SK-N-SH treated with all-trans-retinoic acid at 6 μM for 48 hours (cell line): ENCODE measurements around the gene MYH14.

Experiments
- ATAC-seq: fragments of 200-7000 bp; cut with Tn5 transposase; 3 replicates; pipeline ENCODE4 v1.9.1; 2020; ENCODE audit warnings: mild to moderate bottlenecking, moderate library complexity
- BACH2 ChIP-seq: fragments of 250-450 bp; sonication (Bioruptor Pico); IDR thresholded peaks from 2 replicates; pipeline ENCODE4 v1.9.0; 2021; ENCODE audit warnings: mild to moderate bottlenecking, borderline replicate concordance
- CSDC2 ChIP-seq: fragments of 250-450 bp; sonication (Bioruptor Pico); IDR thresholded peaks from 2 replicates; pipeline ENCODE4 v1.5.0; 2020; ENCODE audit warnings: mild to moderate bottlenecking, moderate library complexity
- ESRRG ChIP-seq: fragments of 250-450 bp; sonication (Bioruptor Pico); IDR thresholded peaks from 2 replicates; pipeline ENCODE4 v1.6.1; 2021; ENCODE audit warnings: mild to moderate bottlenecking
- ISL1 ChIP-seq: fragments of 250-450 bp; sonication (Bioruptor Pico); IDR thresholded peaks from 2 replicates; pipeline ENCODE4 v2.1.2; 2022; ENCODE audit warnings: mild to moderate bottlenecking, moderate library complexity
- OSR1 ChIP-seq: fragments of 250-450 bp; sonication (Bioruptor Pico); IDR thresholded peaks from 2 replicates; pipeline ENCODE4 v1.8.0; 2022; ENCODE audit warnings: moderate library complexity, mild to moderate bottlenecking, inconsistent platforms
- RARB ChIP-seq: fragments of 250-450 bp; sonication (Bioruptor Pico); IDR thresholded peaks from 2 replicates; pipeline ENCODE4 v1.8.0; 2021; ENCODE audit warnings: mild to moderate bottlenecking, moderate library complexity
- SNAI2 ChIP-seq: fragments of 250-450 bp; sonication (Bioruptor Pico); IDR thresholded peaks from 2 replicates; pipeline ENCODE4 v1.5.0; 2020; ENCODE audit warnings: mild to moderate bottlenecking, moderate library complexity
- TOX ChIP-seq: fragments of 250-450 bp; sonication (Bioruptor Pico); IDR thresholded peaks from 2 replicates; pipeline ENCODE4 v1.8.0; 2021; ENCODE audit warnings: mild to moderate bottlenecking, moderate library complexity, borderline replicate concordance
- ZC3H10 ChIP-seq: fragments of 250-450 bp; sonication (Bioruptor Pico); IDR thresholded peaks from 2 replicates; pipeline ENCODE4 v1.5.1; 2021; ENCODE audit warnings: mild to moderate bottlenecking, moderate library complexity
- ZFP30 ChIP-seq: fragments of 450-650 bp; formaldehyde crosslinking; IDR thresholded peaks from 2 replicates; pipeline ENCODE4 v1.5.0; 2022; ENCODE audit warnings: mild to moderate bottlenecking, moderate library complexity
- ZNF565 ChIP-seq: fragments of 450-650 bp; formaldehyde crosslinking; conservative IDR thresholded peaks from 2 replicates; pipeline ENCODE4 v1.5.0; 2020; ENCODE audit warnings: low read depth, mild to moderate bottlenecking, moderate library complexity
- ZNF70 ChIP-seq: fragments of 450-650 bp; formaldehyde crosslinking; IDR thresholded peaks from 2 replicates; pipeline ENCODE4 v1.5.0; 2020; ENCODE audit warnings: mild to moderate bottlenecking, moderate library complexity
- ZNF8 ChIP-seq: fragments of 450-650 bp; formaldehyde crosslinking; IDR thresholded peaks from 2 replicates; pipeline ENCODE4 v1.5.0; 2020; ENCODE audit warnings: mild to moderate bottlenecking, moderate library complexity
- TF ChIP-seq, protein P1 (sequence below): fragments of 250-450 bp; sonication (Bioruptor Pico); IDR thresholded peaks from 2 replicates; pipeline ENCODE4 v1.8.0; 2020; ENCODE audit warnings: mild to moderate bottlenecking, moderate library complexity, borderline replicate concordance
- TF ChIP-seq, protein P2 (sequence below): fragments of 250-450 bp; sonication (Bioruptor Pico); IDR thresholded peaks from 2 replicates; pipeline ENCODE4 v1.5.1; 2021; ENCODE audit warnings: mild to moderate bottlenecking, moderate library complexity
- TF ChIP-seq, protein P3 (sequence below): fragments of 250-450 bp; sonication (Bioruptor Pico); IDR thresholded peaks from 2 replicates; pipeline ENCODE4 v1.5.0; 2020; ENCODE audit warnings: mild to moderate bottlenecking, moderate library complexity

MYH14 gene

GRCh38 chr19:50162988-50163387 lies 40.4 kb upstream of the MYH14 start, which contains the start of gene IZUMO2 (continued):
- TF ChIP-seq, protein P1, sequence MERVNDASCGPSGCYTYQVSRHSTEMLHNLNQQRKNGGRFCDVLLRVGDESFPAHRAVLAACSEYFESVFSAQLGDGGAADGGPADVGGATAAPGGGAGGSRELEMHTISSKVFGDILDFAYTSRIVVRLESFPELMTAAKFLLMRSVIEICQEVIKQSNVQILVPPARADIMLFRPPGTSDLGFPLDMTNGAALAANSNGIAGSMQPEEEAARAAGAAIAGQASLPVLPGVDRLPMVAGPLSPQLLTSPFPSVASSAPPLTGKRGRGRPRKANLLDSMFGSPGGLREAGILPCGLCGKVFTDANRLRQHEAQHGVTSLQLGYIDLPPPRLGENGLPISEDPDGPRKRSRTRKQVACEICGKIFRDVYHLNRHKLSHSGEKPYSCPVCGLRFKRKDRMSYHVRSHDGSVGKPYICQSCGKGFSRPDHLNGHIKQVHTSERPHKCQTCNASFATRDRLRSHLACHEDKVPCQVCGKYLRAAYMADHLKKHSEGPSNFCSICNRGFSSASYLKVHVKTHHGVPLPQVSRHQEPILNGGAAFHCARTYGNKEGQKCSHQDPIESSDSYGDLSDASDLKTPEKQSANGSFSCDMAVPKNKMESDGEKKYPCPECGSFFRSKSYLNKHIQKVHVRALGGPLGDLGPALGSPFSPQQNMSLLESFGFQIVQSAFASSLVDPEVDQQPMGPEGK (CRISPR knock-in tag): no peak
- TF ChIP-seq ZNF565: no peak
- TF ChIP-seq, all 23 proteins: peak for 0

- ATAC-seq: no peak
- TF ChIP-seq ZNF70 (CRISPR knock-in tag): no peak
- TF ChIP-seq ZNF8: no peak
- no peak for TF ChIP-seq RARB (CRISPR knock-in tag)
- no peak for TF ChIP-seq ESRRG
- TF ChIP-seq, protein P2, sequence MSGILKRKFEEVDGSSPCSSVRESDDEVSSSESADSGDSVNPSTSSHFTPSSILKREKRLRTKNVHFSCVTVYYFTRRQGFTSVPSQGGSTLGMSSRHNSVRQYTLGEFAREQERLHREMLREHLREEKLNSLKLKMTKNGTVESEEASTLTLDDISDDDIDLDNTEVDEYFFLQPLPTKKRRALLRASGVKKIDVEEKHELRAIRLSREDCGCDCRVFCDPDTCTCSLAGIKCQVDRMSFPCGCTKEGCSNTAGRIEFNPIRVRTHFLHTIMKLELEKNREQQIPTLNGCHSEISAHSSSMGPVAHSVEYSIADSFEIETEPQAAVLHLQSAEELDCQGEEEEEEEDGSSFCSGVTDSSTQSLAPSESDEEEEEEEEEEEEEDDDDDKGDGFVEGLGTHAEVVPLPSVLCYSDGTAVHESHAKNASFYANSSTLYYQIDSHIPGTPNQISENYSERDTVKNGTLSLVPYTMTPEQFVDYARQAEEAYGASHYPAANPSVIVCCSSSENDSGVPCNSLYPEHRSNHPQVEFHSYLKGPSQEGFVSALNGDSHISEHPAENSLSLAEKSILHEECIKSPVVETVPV (CRISPR knock-in tag): no peak
- no peak for TF ChIP-seq ZNF565
- no peak for TF ChIP-seq ZFP30 (CRISPR knock-in tag)
- TF ChIP-seq ZC3H10 (CRISPR knock-in tag): no peak
- TF ChIP-seq OSR1: no peak
Measured at GRCh38 chr19:50167314-50167721, 36.1 kb upstream of the MYH14 start.

GRCh38 chr19:50171752-50172151 lies 31.7 kb upstream of the MYH14 start:
- TF ChIP-seq, protein P3, sequence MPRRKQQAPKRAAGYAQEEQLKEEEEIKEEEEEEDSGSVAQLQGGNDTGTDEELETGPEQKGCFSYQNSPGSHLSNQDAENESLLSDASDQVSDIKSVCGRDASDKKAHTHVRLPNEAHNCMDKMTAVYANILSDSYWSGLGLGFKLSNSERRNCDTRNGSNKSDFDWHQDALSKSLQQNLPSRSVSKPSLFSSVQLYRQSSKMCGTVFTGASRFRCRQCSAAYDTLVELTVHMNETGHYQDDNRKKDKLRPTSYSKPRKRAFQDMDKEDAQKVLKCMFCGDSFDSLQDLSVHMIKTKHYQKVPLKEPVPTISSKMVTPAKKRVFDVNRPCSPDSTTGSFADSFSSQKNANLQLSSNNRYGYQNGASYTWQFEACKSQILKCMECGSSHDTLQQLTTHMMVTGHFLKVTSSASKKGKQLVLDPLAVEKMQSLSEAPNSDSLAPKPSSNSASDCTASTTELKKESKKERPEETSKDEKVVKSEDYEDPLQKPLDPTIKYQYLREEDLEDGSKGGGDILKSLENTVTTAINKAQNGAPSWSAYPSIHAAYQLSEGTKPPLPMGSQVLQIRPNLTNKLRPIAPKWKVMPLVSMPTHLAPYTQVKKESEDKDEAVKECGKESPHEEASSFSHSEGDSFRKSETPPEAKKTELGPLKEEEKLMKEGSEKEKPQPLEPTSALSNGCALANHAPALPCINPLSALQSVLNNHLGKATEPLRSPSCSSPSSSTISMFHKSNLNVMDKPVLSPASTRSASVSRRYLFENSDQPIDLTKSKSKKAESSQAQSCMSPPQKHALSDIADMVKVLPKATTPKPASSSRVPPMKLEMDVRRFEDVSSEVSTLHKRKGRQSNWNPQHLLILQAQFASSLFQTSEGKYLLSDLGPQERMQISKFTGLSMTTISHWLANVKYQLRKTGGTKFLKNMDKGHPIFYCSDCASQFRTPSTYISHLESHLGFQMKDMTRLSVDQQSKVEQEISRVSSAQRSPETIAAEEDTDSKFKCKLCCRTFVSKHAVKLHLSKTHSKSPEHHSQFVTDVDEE (CRISPR knock-in tag): no peak
- TF ChIP-seq ZNF70 (CRISPR knock-in tag) (no peak), RARB (CRISPR knock-in tag) (no peak)
- TF ChIP-seq, protein P1 (CRISPR knock-in tag): no peak
- no peak for ATAC-seq

DNA sequence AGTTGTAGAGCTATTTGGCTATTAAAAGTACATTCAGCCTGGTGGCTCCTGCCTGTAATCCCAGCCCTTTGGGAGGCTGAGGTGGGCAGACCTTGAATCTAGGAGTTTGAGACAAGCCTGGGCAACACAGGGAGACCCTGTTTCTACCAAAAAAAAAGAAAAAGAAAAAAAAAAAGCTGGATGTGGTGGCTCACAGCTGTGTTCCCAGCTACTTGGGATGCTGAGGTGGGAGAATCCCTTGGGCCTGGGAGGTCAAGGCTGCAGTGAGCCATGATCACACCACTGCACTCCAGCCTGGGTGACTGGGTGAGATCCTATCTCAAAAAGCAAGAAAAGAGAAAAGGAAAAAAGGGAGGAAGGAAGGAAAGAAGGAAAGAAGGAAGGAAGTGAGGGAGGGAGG lies 30.7 kb upstream of the MYH14 start:
- ATAC-seq: no peak
- no peak for TF ChIP-seq TOX
- no peak for TF ChIP-seq BACH2
- no peak for TF ChIP-seq ISL1 (CRISPR knock-in tag)
- TF ChIP-seq ZNF70 (CRISPR knock-in tag): no peak
- TF ChIP-seq ZNF8: no peak
- no peak for TF ChIP-seq ZNF565
- TF ChIP-seq ESRRG: no peak

GRCh38 chr19:50173127-50173526 lies 30.3 kb upstream of the MYH14 start:
- TF ChIP-seq ZC3H10 (CRISPR knock-in tag) (no peak), CSDC2 (CRISPR knock-in tag) (no peak), ZFP30 (CRISPR knock-in tag) (no peak), ESRRG (no peak), SNAI2 (no peak), BACH2 (no peak)
- TF ChIP-seq, protein P3 (CRISPR knock-in tag): no peak
- ATAC-seq: no peak
